Gastrocnemius medialis (tissue), 4 donors: Measurements from ENCODE around the gene HEATR5B. TPM values are rescaled to one million over a fixed set of nuclear protein-coding genes. Genes with fewer than 3 reads are reported as not detected.

Experiments used
- ATAC-seq, 2 donors: fragments of 150-250 bp; one replicate each; pipeline ENCODE4 v1.9.1; 2016
- DNase-seq, 2 donors: peaks; one replicate each; pipeline ENCODE4 v3.0.0-alpha.2; 2019
- H3K27ac ChIP-seq, 4 donors: fragments of 200-600 bp; sonication (generic); 1 replicate in 1 of 4; 2 replicates in 3 of 4; pipeline ENCODE4 v1.5.1; 2016 to 2018; ENCODE audit warnings: mild to moderate bottlenecking in 2 of 4, moderate library complexity in 1 of 4
- H3K27me3 ChIP-seq, 3 donors: fragments of 200-600 bp; sonication (generic) in 2 of 3; 1 replicate in 1 of 3; 2 replicates in 2 of 3; pipeline versions ENCODE4 v1.5.1 to v1.6.0; 2016 to 2019; ENCODE audit warnings: mild to moderate bottlenecking in 1 of 3, moderate library complexity in 1 of 3
- H3K36me3 ChIP-seq, 2 donors: fragments of 200-600 bp; sonication (generic) in 1 of 2; one replicate each; pipeline ENCODE4 v1.5.1; 2017 to 2018
- H3K4me1 ChIP-seq, 2 donors: fragments of 200-600 bp; sonication (generic) in 1 of 2; one replicate each; pipeline ENCODE4 v1.5.1; 2016 to 2017; ENCODE audit warnings: mild to moderate bottlenecking in 2 of 2
- H3K4me3 ChIP-seq, 4 donors: fragments of 200-600 bp; sonication (generic) in 3 of 4; 1 replicate in 1 of 4; 2 replicates in 3 of 4; pipeline ENCODE4 v1.5.1; 2016 to 2019; ENCODE audit warnings: mild to moderate bottlenecking in 2 of 4
- H3K9me3 ChIP-seq, 3 donors: fragments of 200-600 bp; sonication (generic) in 2 of 3; 1 replicate in 1 of 3; 2 replicates in 2 of 3; pipeline ENCODE4 v1.5.1; 2016 to 2019
- POLR2A ChIP-seq, 2 donors: fragments of 450-650 bp; IDR thresholded peaks; one replicate each; pipeline ENCODE4 v1.6.1; 2017; ENCODE audit warnings: antibody characterized with exemption in 2 of 2, mild to moderate bottlenecking in 2 of 2, moderate library complexity in 2 of 2
- in situ Hi-C, 4 donors: fragments of 200-750 bp; cut with MboI; loops; one replicate each; pipeline versions ENCODE4 v1.15.0 to v1.8.0; 2017; ENCODE audit warnings: low sequenced_read_pairs in 4 of 4
- intact Hi-C: fragments of 100-400 bp; cut with DNase I; formaldehyde crosslinking; loops from one replicate; pipeline ENCODE4 v1.15.1; 2023; ENCODE audit warnings: low total_unique reads
- total RNA-seq, 4 donors: library from RNA; depleted of rRNA; stranded (reverse); fragments of >200 nt; gene quantifications; one replicate each; pipeline versions ENCODE4 v1.1.0 to v1.2.3, GENCODE V29; 2016
- TF ChIP-seq, protein P1 (sequence below), 5 experiments: fragments of 450-650 bp in 3 of 5; fragments of 200-600 bp in 2 of 5; sonication (generic) in 2 of 5; IDR thresholded peaks in 4 of 5; conservative IDR thresholded peaks in 1 of 5; 1 replicate in 4 of 5; 2 replicates in 1 of 5; pipeline ENCODE4 v1.5.1; 2016 to 2019; ENCODE audit warnings: antibody characterized with exemption in 5 of 5, mild to moderate bottlenecking in 3 of 5, moderate library complexity in 3 of 5

Gene HEATR5B
- total RNA-seq, 4 donors from 2014 or later = 6.8 to 10.0 (median 9.8) TPM

DNA sequence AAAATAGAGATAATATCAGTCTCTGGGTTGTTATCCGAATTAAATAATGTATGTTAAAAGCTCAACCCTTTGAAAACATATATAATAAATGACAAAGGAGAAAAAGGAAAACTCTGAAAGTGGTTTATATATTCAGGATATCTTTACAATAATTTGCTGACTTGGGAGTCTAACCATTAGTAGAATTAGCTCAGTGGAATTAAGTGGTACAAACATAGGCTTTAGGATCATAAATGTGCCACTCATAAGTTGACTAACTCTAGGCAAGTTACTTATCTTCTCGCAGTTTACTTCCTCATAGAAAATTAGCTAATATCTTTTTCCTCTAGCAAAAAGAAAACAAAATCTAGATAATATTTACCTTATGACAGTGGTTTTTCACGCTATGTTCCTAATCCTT is 44.6 kb downstream of the HEATR5B start:
- Histone ChIP-seq H3K9me3 (no peaks in the 10 kb centered on the region), H3K27me3 (no peaks in the 10 kb centered on the region), H3K4me3 (no peak overlapping the region), H3K4me1 (no peaks in the 10 kb centered on the region), H3K27ac (no peak overlapping the region), H3K36me3 (peaks cover 0 to 31% of the 10 kb centered on the region in 2 donors)
- TF ChIP-seq POLR2A (IDR thresholded peaks at IDR 0.05) = no peak
- TF ChIP-seq, protein P1, sequence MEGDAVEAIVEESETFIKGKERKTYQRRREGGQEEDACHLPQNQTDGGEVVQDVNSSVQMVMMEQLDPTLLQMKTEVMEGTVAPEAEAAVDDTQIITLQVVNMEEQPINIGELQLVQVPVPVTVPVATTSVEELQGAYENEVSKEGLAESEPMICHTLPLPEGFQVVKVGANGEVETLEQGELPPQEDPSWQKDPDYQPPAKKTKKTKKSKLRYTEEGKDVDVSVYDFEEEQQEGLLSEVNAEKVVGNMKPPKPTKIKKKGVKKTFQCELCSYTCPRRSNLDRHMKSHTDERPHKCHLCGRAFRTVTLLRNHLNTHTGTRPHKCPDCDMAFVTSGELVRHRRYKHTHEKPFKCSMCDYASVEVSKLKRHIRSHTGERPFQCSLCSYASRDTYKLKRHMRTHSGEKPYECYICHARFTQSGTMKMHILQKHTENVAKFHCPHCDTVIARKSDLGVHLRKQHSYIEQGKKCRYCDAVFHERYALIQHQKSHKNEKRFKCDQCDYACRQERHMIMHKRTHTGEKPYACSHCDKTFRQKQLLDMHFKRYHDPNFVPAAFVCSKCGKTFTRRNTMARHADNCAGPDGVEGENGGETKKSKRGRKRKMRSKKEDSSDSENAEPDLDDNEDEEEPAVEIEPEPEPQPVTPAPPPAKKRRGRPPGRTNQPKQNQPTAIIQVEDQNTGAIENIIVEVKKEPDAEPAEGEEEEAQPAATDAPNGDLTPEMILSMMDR (IDR thresholded peaks at IDR 0.05 in 4 of 5, conservative IDR thresholded peaks at IDR 0.05 in 1 of 5) = no peak
- no peak for ATAC-seq
- in situ Hi-C loops = no loop called here
- intact Hi-C loops = no loop called here
- DNase-seq = no peak

DNA sequence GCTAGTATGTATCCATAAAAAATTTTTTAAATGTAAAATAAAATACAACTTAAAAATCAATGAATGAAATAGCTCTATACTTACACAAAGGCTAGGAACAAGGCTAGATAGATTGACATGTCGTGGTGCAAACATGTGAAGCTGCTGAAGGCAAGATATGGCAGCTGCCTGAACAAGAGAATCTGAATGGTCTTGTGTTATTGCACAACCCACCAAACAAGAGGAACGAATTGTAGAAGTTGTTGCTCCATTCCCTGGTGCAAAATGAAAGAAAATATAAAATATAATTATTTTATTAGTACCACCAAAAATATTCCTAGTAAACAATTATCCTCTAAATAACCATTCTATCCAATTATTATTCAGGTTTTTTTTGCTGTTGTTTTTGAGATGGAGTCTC is 46.4 kb downstream of the HEATR5B start:
- no peak overlapping the region for H3K4me3 ChIP-seq
- no peak for ATAC-seq
- H3K4me1 ChIP-seq = no peaks in the 10 kb centered on the region
- TF ChIP-seq, protein P1 (IDR thresholded peaks at IDR 0.05 in 4 of 5, conservative IDR thresholded peaks at IDR 0.05 in 1 of 5) = no peak
- TF ChIP-seq POLR2A (IDR thresholded peaks at IDR 0.05) = no peak
- H3K27me3 ChIP-seq = no peaks in the 10 kb centered on the region
- DNase-seq = no peak
- intact Hi-C loops (no loop called here), in situ Hi-C loops (no loop called here)
- peaks cover 0 to 31% of the 10 kb centered on the region in 2 donors for H3K36me3 ChIP-seq
- no peak overlapping the region for H3K27ac ChIP-seq
- no peaks in the 10 kb centered on the region for H3K9me3 ChIP-seq

DNA sequence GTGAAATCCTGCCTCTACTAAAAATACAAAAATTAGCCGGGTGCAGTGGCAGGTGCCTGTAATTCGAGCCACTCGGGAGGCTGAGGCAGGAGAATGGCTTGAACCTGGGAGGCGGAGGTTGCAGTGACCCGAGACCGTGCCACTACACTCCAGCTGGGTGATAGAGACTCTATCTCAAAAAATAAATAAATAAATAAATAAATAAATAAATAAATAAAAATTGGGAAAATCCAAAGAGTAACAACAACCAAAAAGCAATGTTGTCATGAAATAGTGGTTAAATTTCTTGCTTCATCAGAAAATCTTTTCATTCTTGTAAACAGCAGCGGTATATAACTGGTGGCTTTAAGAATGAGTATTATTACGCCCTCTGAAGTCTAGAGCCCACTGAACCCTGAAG is 54.4 kb downstream of the HEATR5B start:
- ATAC-seq (no peak), DNase-seq (no peak)
- no peak overlapping the region for H3K27ac ChIP-seq
- no peaks in the 10 kb centered on the region for H3K9me3 ChIP-seq
- in situ Hi-C loops (no loop called here), intact Hi-C loops (no loop called here)
- H3K4me1 ChIP-seq = no peaks in the 10 kb centered on the region
- no peaks in the 10 kb centered on the region for H3K27me3 ChIP-seq
- no peak for TF ChIP-seq POLR2A (IDR thresholded peaks at IDR 0.05)
- TF ChIP-seq, protein P1 (IDR thresholded peaks at IDR 0.05 in 4 of 5, conservative IDR thresholded peaks at IDR 0.05 in 1 of 5) = no peak
- no peak overlapping the region for H3K4me3 ChIP-seq
- H3K36me3 ChIP-seq = peaks cover 0 to 40% of the 10 kb centered on the region in 2 donors

DNA sequence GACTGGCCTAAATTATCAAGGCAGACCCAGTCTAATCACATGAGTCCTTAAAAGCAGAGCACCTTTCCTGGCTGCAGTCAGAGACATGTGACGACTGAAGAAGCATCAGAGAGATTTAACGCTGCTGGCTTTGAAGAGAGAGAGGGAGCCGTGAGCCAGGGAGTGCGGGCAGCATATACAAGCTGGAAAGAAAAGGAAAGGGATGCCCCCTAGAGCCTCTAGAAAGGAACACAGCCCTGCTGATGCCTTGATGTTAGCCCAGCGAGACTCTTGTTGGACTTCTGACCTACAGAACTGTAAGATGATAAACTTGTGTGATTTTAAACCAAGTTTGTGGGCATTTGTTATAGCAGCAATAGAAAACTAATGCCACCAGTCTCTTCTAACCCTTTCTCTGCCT is 58.1 kb downstream of the HEATR5B start:
- no peaks in the 10 kb centered on the region for H3K27me3 ChIP-seq
- H3K9me3 ChIP-seq = no peaks in the 10 kb centered on the region
- no peak for ATAC-seq
- in situ Hi-C loops (no loop called here), intact Hi-C loops (no loop called here)
- H3K27ac ChIP-seq = no peak overlapping the region
- TF ChIP-seq POLR2A (IDR thresholded peaks at IDR 0.05) = no peak
- TF ChIP-seq, protein P1 (IDR thresholded peaks at IDR 0.05 in 4 of 5, conservative IDR thresholded peaks at IDR 0.05 in 1 of 5) = no peak
- H3K36me3 ChIP-seq = peaks cover 0 to 31% of the 10 kb centered on the region in 2 donors
- H3K4me3 ChIP-seq = no peak overlapping the region
- peaks cover under 1 to 4% of the 10 kb centered on the region in 2 donors for H3K4me1 ChIP-seq
- DNase-seq = no peak
